ENCODE results near the gene PSMD8. TPM values are rescaled to one million over a fixed set of nuclear protein-coding genes. Genes with fewer than 3 reads are reported as not detected.

Gene PSMD8
- total RNA-seq, 2 experiments from 2014 or later: 173 to 187 TPM

DNA sequence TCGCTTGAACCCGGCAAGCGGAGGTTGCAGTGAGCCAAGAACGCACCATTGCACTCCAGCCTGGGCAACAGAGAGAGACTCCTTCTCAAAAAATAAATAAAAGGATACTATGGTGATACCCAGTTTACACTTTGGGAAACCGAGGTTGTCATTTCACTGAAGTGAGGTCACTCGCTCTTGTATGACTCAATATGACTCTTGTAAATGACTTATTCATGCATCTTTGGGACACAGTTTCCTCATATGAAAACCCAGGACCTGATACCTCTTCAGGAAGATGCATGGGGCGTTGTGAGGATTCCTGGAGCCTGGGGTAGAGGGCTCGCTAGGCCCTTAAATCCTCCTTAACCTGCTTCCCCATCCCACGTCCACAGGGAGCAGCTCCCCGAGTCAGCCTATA is 4.5 kb downstream of the PSMD8 start:
- CTCF ChIA-PET: no interaction called here
- H3K27me3 Mint-ChIP-seq (ENCODE audit: low read depth): no peaks in the 10 kb centered on the region
- no peak overlapping the region for H3K4me3 Mint-ChIP-seq
- no peak for ATAC-seq
- no peaks in the 10 kb centered on the region for H3K9me3 Mint-ChIP-seq (ENCODE audit: insufficient read depth)
- peaks cover 44% of the 10 kb centered on the region for H3K36me3 Mint-ChIP-seq (ENCODE audit: low read depth)
- H3K27ac Mint-ChIP-seq: no peak overlapping the region
- POLR2A ChIA-PET: interaction anchor here (1.6 kb wide), 1 partner anchor 16 kb away, joined by 6 read pairs; no protein-coding TSS in a partner anchor
- no peak for DNase-seq
- peaks cover 22% of the 10 kb centered on the region for H3K4me1 Mint-ChIP-seq (ENCODE audit: low read depth)

- Mint-ChIP-seq H3K9me3 (ENCODE audit: insufficient read depth) (no peaks in the 10 kb centered on the region), H3K27ac (no peak overlapping the region), H3K4me3 (no peak overlapping the region), H3K4me1 (ENCODE audit: low read depth) (peaks cover 12% of the 10 kb centered on the region), H3K27me3 (ENCODE audit: low read depth) (no peaks in the 10 kb centered on the region), H3K36me3 (ENCODE audit: low read depth) (peaks cover 46% of the 10 kb centered on the region)
- ATAC-seq (no peak), DNase-seq (no peak)
- ChIA-PET POLR2A (no interaction called here), CTCF (no interaction called here)
Observed at GRCh38 chr19:38381138-38381537, 6.8 kb downstream of the PSMD8 start.

DNA sequence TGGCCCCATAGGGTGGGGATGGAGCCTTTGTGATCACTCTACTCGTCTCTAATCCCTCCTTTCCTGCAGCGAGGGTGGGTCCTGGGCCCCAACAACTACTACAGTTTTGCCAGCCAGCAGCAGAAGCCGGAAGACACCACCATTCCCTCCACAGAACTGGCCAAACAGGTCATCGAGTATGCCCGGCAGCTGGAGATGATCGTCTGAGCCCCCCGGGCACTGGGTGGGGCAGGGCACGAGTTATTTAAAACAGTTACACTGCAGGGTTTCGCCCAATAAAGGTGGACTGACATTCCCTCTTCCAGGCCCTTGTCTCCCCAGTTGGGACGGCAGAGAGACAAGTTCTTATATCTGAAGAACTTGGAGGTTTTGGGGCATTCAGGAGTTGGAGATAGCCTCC is 8.8 kb downstream of the PSMD8 start:
- peaks cover 14% of the 10 kb centered on the region for H3K4me1 Mint-ChIP-seq (ENCODE audit: low read depth)
- H3K27me3 Mint-ChIP-seq (ENCODE audit: low read depth): peaks cover 8% of the 10 kb centered on the region
- H3K36me3 Mint-ChIP-seq (ENCODE audit: low read depth): peaks cover 45% of the 10 kb centered on the region
- no peak overlapping the region for H3K4me3 Mint-ChIP-seq
- no peak overlapping the region for H3K27ac Mint-ChIP-seq
- H3K9me3 Mint-ChIP-seq (ENCODE audit: insufficient read depth): no peaks in the 10 kb centered on the region
- CTCF ChIA-PET: no interaction called here
- POLR2A ChIA-PET: no interaction called here
- no peak for ATAC-seq
- DNase-seq: no peak

GRCh38 chr19:38383743-38384142 is 9.4 kb downstream of the PSMD8 start:
- peaks cover 10% of the 10 kb centered on the region for H3K27me3 Mint-ChIP-seq (ENCODE audit: low read depth)
- peaks cover 16% of the 10 kb centered on the region for H3K4me1 Mint-ChIP-seq (ENCODE audit: low read depth)
- ChIA-PET POLR2A (interaction anchor here (1.2 to 1.4 kb wide), 3 partner anchors 8 to 48 kb away, joined by 3 to 5 read pairs (median 4); partner anchors contain the start of gene CATSPERG), CTCF (interaction anchor here (0.9 to 2.1 kb wide), 3 partner anchors 8 to 19 kb away, joined by 3 to 7 read pairs (median 3); partner anchors contain the start of genes FAM98C and PSMD8)
- DNase-seq (no peak), ATAC-seq (no peak)
- H3K9me3 Mint-ChIP-seq (ENCODE audit: insufficient read depth): no peaks in the 10 kb centered on the region
- H3K4me3 Mint-ChIP-seq: no peak overlapping the region
- peaks cover 45% of the 10 kb centered on the region for H3K36me3 Mint-ChIP-seq (ENCODE audit: low read depth)
- H3K27ac Mint-ChIP-seq: no peak overlapping the region

DNA sequence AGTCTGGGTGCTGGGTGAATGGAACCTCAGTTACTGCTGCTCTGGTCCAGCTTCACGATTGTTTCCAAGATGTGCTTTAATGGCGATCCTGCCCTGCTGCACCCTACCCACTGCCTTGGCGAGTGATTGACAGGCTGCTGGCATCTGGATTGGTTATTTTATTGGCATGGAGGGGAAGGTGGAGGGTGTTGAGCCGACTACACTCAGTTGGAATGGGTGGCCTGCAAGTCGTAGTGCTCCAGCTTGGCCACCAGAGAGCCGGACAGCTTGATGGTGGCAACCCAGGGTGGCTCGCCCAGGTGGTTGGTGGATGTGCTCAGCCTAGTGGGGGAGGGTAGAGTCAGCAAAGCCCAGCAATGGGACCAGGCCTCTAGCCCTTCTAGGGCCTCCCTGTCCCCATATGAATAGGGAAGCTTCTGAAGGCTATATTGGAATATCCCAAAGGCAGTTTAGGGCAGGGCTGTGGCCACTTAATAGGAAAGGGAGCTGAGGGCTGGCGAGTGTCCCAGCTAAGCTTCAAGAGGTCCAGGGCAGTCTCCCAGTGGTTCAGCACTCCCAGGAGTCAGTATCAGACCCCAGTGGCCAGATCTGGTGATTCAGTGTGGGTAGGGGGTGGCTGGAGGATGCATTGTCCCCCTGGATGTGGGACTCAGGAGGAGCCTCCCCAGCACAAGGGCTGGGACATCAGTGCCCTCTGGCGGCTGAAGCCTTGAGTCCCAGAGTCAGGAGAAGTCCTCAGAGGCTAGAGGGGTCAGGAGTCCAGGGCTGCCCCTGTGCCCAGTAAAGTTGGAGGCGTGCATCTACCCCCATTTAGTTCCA is 10.0 kb downstream of the PSMD8 start:
- no peak for ATAC-seq
- peaks cover 18% of the 10 kb centered on the region for H3K4me1 Mint-ChIP-seq (ENCODE audit: low read depth)
- H3K27ac Mint-ChIP-seq: no peak overlapping the region
- DNase-seq: no peak
- ChIA-PET POLR2A (interaction anchor here (1.2 to 1.6 kb wide), 4 partner anchors 9 to 49 kb away, joined by 3 to 5 read pairs (median 4); partner anchors contain the start of gene CATSPERG), CTCF (interaction anchor here (0.9 to 2.1 kb wide), 4 partner anchors 9 to 18 kb away, joined by 3 to 7 read pairs (median 4); partner anchors contain the start of genes FAM98C and PSMD8)
- H3K9me3 Mint-ChIP-seq (ENCODE audit: insufficient read depth): no peaks in the 10 kb centered on the region
- peaks cover 11% of the 10 kb centered on the region for H3K27me3 Mint-ChIP-seq (ENCODE audit: low read depth)
- H3K36me3 Mint-ChIP-seq (ENCODE audit: low read depth): peaks cover 42% of the 10 kb centered on the region
- H3K4me3 Mint-ChIP-seq: no peak overlapping the region

DNA sequence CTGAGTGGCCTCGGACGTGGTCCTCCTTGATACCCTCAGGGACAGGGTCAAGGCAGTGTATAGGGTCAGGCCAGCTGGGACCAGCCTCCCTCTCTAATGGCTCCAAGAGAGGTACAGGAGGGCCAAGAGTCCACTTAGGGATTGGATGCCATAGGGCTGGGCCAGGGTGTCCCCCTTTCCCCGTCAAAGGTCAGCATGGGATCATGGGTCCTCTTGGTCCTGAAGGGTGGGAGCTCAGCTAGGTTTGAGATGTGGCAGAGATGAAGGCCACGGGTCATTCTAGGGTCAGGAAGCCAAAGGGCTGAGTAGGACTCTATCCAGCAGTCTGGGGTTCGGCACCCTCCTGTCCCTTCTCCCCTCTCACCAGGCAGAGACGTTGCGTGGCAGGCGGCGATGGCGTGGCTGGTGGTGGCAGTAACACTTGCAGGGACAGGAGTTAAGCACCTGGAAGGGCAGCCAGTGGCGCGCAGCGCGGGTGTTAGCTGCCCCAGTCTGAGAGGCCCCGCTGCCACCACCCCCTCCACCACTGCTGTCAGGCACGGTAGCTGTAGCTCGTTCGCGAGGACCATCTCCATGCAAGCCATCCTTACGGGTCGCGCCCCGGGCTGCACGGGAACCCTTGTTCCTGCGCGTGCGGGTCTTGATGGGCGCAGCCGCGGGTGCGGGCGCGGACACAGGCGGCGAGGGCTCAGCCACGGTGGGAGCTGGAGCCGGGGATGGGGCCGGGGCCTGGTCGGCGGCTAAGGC is 10.9 kb downstream of the PSMD8 start:
- POLR2A ChIA-PET: interaction anchor here (0.6 to 1.6 kb wide), 6 partner anchors 9 to 120 kb away, joined by 3 to 5 read pairs (median 4); partner anchors contain the start of genes CATSPERG and PSMD8

GRCh38 chr19:38385804-38386257 is 11.5 kb downstream of the PSMD8 start:
- POLR2A ChIA-PET: interaction anchor here (0.6 to 1.0 kb wide), 2 partner anchors 11 to 119 kb away, joined by 3 to 4 read pairs; partner anchors contain the start of gene PSMD8
- DNase-seq (no peak), ATAC-seq (no peak)
- Mint-ChIP-seq H3K4me3 (no peak overlapping the region), H3K36me3 (ENCODE audit: low read depth) (peaks cover 40% of the 10 kb centered on the region), H3K27me3 (ENCODE audit: low read depth) (peaks cover 24% of the 10 kb centered on the region), H3K27ac (no peak overlapping the region), H3K4me1 (ENCODE audit: low read depth) (peaks cover 19% of the 10 kb centered on the region), H3K9me3 (ENCODE audit: insufficient read depth) (no peaks in the 10 kb centered on the region)
- CTCF ChIA-PET: no interaction called here

More for the DNA sequence above, 10.9 kb downstream of the PSMD8 start:
- no peak overlapping the region for H3K4me3 Mint-ChIP-seq
- H3K27me3 Mint-ChIP-seq (ENCODE audit: low read depth): peaks cover 19% of the 10 kb centered on the region
- DNase-seq (no peak), ATAC-seq (no peak)
- peaks cover 40% of the 10 kb centered on the region for H3K36me3 Mint-ChIP-seq (ENCODE audit: low read depth)
- peaks cover 19% of the 10 kb centered on the region for H3K4me1 Mint-ChIP-seq (ENCODE audit: low read depth)
- H3K9me3 Mint-ChIP-seq (ENCODE audit: insufficient read depth): no peaks in the 10 kb centered on the region
- no peak overlapping the region for H3K27ac Mint-ChIP-seq
- CTCF ChIA-PET: interaction anchor here (1.1 to 2.1 kb wide), 3 partner anchors 9 to 18 kb away, joined by 3 to 7 read pairs (median 4); partner anchors contain the start of genes FAM98C and PSMD8

DNA sequence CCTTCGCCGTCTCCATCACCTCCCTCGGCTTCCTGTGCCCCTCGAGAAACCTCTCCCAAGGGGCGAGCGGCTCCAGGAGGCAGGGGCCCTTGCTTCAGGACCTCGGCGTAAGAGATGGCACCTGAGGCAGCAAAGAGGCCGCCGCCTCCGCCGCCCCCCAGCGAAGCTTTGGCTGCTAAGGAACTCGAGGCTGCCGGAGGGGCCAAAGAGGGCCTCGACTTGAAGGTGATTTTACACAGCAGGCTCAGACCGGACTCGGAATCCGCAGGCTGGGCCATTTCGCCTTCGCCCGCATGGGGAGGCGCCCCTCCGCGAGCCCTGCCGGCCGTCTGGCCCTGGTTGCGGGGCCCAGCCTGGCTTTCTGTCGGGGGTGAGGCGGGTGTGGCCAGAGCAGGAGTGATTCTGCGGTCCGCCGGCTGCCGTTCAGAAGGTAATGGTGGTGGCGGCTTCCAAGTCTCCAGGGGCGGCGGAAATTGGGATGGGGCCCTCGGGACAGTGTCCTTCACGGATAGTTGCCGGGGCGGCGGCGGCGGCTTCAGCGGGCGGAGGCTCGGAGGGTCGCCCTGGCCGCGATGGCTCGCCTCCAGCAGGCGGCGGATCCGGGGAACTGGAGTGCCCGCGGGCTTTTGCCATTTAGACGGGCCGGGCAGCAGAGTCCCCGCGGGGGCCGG is 12.1 kb downstream of the PSMD8 start:
- ATAC-seq (no peak), DNase-seq (no peak)
- Mint-ChIP-seq H3K36me3 (ENCODE audit: low read depth) (peaks cover 35% of the 10 kb centered on the region), H3K27ac (no peak overlapping the region), H3K4me1 (ENCODE audit: low read depth) (peaks cover 19% of the 10 kb centered on the region), H3K9me3 (ENCODE audit: insufficient read depth) (no peaks in the 10 kb centered on the region), H3K27me3 (ENCODE audit: low read depth) (peaks cover 30% of the 10 kb centered on the region), H3K4me3 (no peak overlapping the region)
- POLR2A ChIA-PET: interaction anchor here (1.0 to 2.3 kb wide), 2 partner anchors 11 to 12 kb away, joined by 4 to 15 read pairs; partner anchors contain the start of gene PSMD8
- CTCF ChIA-PET: interaction anchor here (1.3 to 1.5 kb wide), 2 partner anchors 16 to 143 kb away, joined by 5 to 9 read pairs; partner anchors contain the start of gene FAM98C

DNA sequence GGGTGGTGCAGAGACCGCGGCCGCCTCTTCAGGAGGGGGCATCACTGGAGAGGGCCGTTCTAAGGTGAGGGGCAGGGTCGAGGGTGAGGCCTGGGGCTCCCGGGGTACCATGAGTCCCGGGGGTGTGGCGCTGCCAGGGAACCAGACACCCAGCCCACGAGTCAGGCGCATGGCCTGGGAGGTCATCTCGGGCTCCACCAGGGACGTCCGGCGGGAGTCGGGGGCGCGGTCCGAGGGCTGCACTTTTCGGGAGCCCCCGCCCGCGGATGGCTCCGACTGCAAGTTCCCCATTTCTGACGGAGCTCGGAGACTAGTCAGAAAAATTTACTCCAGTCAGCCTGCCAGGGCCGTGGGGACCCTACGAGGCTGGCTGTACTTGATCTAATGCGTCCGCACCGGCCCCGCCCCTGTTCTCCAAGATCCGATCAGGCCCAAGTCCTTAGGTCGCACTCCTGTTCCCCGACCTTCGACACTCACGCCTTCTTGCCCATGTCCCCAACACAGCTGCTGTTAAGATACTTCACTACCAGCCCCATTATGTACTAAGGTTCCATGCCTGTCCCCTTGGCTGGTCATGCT is 12.7 kb downstream of the PSMD8 start:
- Mint-ChIP-seq H3K9me3 (ENCODE audit: insufficient read depth) (no peaks in the 10 kb centered on the region), H3K27ac (no peak overlapping the region), H3K36me3 (ENCODE audit: low read depth) (peaks cover 29% of the 10 kb centered on the region), H3K4me1 (ENCODE audit: low read depth) (peaks cover 19% of the 10 kb centered on the region), H3K27me3 (ENCODE audit: low read depth) (peaks cover 34% of the 10 kb centered on the region), H3K4me3 (peak overlapping the region; percentile 64)
- DNase-seq (no peak), ATAC-seq (no peak)
- CTCF ChIA-PET: interaction anchor here (1.2 to 1.6 kb wide), 6 partner anchors 13 to 543 kb away, joined by 3 to 9 read pairs (median 4); partner anchors contain the start of genes CATSPERG, FAM98C, MRPS12 and PSMD8
- POLR2A ChIA-PET: interaction anchor here (0.8 to 2.3 kb wide), 3 partner anchors 12 to 490 kb away, joined by 3 to 15 read pairs (median 10); partner anchors contain the start of genes FAM98C and PSMD8

DNA sequence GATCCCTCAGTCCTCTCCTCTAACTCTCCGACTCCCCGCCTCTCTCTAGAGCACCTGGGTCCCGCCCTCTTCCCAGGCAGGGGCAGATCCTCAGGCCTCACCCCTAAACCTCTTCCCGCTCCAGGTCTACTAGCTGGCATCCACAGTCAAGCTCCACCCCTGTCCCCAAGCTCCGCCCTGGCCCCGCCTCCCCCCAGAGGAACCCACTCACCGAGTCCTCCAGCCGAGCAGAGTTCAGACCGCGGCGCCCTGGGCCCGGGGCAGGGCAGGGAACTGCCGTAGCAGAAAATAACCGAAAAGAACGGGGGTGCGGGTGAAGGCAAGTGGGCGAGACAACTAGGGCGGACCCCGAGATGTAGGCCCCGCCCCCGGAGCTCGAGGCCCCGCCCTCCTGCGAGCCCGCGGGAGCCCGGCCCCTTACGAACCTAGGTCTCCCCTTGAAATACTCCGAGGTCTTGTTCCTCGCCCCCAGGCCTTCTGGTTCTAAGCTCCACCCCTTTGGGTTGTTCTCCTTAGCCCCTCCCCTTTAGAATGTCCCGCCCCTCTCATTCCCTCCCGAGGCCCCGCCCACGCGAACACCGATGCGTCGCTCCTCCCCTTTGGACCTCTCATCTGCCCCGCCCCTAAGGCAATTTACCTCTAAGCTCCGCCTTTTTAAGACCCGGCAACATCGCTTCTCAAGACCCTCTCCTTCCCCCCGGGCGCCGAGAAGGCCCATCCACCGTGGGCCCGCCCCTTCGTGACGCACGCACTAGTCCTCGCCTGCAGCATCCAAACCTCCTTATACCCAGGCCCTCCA is 13.4 kb downstream of the PSMD8 start, which contains the start of gene GGN:
GGN (minus strand) TSS at position 485 of the 799 bp plus-strand sequence. CDS start 773 bp downstream, outside the sequence.
- CTCF ChIA-PET: interaction anchor here (1.2 to 1.6 kb wide), 6 partner anchors 14 to 543 kb away, joined by 3 to 9 read pairs (median 4); partner anchors contain the start of genes CATSPERG, FAM98C, MRPS12 and PSMD8

More for the DNA sequence above, 13.4 kb downstream of the PSMD8 start, which contains the start of gene GGN:
- Mint-ChIP-seq H3K9me3 (ENCODE audit: insufficient read depth) (no peaks in the 10 kb centered on the region), H3K27ac (peak within 1 kb of the TSS; percentile 46), H3K4me1 (ENCODE audit: low read depth) (peaks cover 19% of the 10 kb centered on the region), H3K4me3 (peak within 1 kb of the TSS; percentile 70), H3K27me3 (ENCODE audit: low read depth) (peaks cover 37% of the 10 kb centered on the region), H3K36me3 (ENCODE audit: low read depth) (peaks cover 25% of the 10 kb centered on the region)
- ATAC-seq (peak; percentile 78), DNase-seq (peak; percentile 77)
- POLR2A ChIA-PET: interaction anchor here (0.8 to 2.3 kb wide), 4 partner anchors 10 to 490 kb away, joined by 3 to 15 read pairs (median 6); partner anchors contain the start of genes FAM98C and PSMD8
